22Rv1 (cell line): ENCODE results near the gene PTPRJ.

ENCODE experiments used
- ZFX ChIP-seq: fragments of 450-650 bp; IDR thresholded peaks from 2 replicates; pipeline ENCODE4 v1.6.1; 2017; ENCODE audit warnings: antibody characterized with exemption, borderline replicate concordance
- TF ChIP-seq, protein P1 (sequence below): fragments of 450-650 bp; IDR thresholded peaks from 2 replicates; pipeline ENCODE4 v1.5.1; 2017; ENCODE audit warnings: mild to moderate bottlenecking

DNA sequence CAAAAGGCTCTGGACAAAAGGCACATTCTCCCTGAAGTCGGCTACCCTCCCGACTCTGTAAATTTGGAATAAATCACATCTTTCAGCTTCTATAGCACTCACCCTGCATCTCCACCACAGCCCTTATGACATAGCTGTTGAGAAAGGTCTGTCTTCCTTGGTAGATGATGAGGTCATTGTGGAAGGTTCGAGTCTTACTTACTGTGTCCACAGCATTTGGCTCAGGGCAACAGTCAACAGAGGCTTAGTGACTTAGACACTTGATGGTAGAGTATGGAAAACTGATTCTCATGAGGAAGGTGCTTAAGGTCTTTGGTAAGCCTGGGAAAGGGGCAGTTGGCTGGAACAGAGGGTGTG is 45.6 kb downstream of the PTPRJ start:
- TF ChIP-seq, protein P1, sequence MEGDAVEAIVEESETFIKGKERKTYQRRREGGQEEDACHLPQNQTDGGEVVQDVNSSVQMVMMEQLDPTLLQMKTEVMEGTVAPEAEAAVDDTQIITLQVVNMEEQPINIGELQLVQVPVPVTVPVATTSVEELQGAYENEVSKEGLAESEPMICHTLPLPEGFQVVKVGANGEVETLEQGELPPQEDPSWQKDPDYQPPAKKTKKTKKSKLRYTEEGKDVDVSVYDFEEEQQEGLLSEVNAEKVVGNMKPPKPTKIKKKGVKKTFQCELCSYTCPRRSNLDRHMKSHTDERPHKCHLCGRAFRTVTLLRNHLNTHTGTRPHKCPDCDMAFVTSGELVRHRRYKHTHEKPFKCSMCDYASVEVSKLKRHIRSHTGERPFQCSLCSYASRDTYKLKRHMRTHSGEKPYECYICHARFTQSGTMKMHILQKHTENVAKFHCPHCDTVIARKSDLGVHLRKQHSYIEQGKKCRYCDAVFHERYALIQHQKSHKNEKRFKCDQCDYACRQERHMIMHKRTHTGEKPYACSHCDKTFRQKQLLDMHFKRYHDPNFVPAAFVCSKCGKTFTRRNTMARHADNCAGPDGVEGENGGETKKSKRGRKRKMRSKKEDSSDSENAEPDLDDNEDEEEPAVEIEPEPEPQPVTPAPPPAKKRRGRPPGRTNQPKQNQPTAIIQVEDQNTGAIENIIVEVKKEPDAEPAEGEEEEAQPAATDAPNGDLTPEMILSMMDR = no peak
- no peak for TF ChIP-seq ZFX
